Skeletal muscle satellite cell (primary cell): ENCODE measurements around the gene TCOF1.

Experiments used
- H3K27me3 ChIP-seq: 2 replicates; pipeline ENCODE4 v1.7.0; 2013; ENCODE audit warnings: low read length; ENCODE audit not compliant: control insufficient read depth, insufficient read depth
- H3K36me3 ChIP-seq: 2 replicates; pipeline ENCODE4 v1.7.0; 2013; ENCODE audit warnings: mild to moderate bottlenecking, control low read depth, low read length; ENCODE audit not compliant: insufficient read depth
- H3K4me1 ChIP-seq: 2 replicates; pipeline ENCODE4 v1.7.0; 2013; ENCODE audit warnings: low read length; ENCODE audit not compliant: control insufficient read depth, insufficient read depth
- H3K4me2 ChIP-seq: 2 replicates; pipeline ENCODE4 v1.7.0; 2013; ENCODE audit warnings: mild to moderate bottlenecking, low read length
- H3K4me3 ChIP-seq: 2 replicates; pipeline ENCODE4 v1.7.0; 2013; ENCODE audit warnings: low read length
- H3K9ac ChIP-seq: 2 replicates; pipeline ENCODE4 v1.7.0; 2013; ENCODE audit warnings: mild to moderate bottlenecking, low read depth, low read length, moderate library complexity
- H3K9me3 ChIP-seq: replicated peaks from 2 replicates; pipeline ENCODE4 v1.7.0; 2013; ENCODE audit warnings: mild to moderate bottlenecking, control low read depth, low read length

TCOF1 gene

DNA sequence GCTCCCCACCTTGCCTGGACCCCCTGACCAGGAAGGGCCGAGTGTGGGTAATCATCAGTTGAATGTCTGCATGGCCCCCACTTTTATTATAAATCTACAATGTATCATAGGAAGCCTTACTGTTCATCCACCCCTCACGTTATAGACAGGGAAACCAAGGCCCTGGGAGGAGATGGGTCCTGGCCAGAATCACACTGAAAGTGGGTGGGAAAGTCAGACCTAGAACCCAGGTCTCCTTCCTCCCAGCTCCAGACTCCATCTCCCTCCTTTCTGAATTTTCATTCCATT lies 38.1 kb downstream of the TCOF1 start:
- Histone ChIP-seq H3K36me3 (peaks cover 74% of the 10 kb centered on the region), H3K4me3 (no peak overlapping the region), H3K27me3 (no peaks in the 10 kb centered on the region), H3K4me2 (no peak overlapping the region), H3K9me3 (no peaks in the 10 kb centered on the region), H3K9ac (no peak overlapping the region), H3K4me1 (no peaks in the 10 kb centered on the region)

DNA sequence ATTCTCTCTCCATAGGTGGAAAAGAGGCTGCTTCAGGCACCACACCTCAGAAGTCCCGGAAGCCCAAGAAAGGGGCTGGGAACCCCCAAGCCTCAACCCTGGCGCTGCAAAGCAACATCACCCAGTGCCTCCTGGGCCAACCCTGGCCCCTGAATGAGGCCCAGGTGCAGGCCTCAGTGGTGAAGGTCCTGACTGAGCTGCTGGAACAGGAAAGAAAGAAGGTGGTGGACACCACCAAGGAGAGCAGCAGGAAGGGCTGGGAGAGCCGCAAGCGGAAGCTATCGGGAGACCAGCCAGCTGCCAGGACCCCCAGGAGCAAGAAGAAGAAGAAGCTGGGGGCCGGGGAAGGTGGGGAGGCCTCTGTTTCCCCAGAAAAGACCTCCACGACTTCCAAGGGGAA lies 38.8 kb downstream of the TCOF1 start:
- no peak overlapping the region for H3K4me2 ChIP-seq
- H3K9ac ChIP-seq: no peak overlapping the region
- no peak overlapping the region for H3K4me3 ChIP-seq
- no peaks in the 10 kb centered on the region for H3K9me3 ChIP-seq
- H3K36me3 ChIP-seq: peaks cover 74% of the 10 kb centered on the region
- H3K4me1 ChIP-seq: no peaks in the 10 kb centered on the region
- H3K27me3 ChIP-seq: no peaks in the 10 kb centered on the region

DNA sequence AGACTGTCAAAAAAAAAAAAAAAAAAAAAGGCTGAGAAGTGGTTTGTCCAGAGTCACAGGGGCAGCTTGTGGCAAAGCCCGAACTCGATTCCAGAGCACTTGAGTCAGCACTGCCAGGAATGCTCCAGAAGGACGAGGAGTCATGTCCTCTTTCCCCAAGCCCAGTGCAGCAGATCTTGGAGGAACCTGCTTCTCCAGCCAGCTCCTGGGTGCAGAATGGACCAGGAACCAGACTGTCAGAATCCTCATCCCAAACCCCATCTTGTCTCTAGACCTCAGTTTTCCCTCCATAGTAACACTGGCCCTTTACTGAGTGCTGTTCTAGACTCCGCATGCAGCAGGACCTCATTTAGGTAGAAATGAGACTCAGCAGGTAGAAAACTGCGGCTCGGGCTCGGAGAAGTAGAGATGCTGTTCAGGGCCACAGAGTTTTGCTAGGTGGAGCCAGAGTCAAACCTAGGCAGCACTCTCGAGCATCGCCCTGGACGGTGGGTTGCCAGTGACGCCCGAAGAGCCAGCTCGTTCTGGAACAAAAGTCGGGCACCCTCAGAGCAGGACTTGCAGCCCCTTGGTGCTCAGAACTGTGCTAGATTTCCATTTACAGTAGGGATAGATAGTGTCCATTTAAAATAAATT lies 39.8 kb downstream of the TCOF1 start:
- Histone ChIP-seq H3K27me3 (no peaks in the 10 kb centered on the region), H3K36me3 (peaks cover 66% of the 10 kb centered on the region), H3K4me1 (no peaks in the 10 kb centered on the region), H3K4me3 (no peak overlapping the region), H3K9ac (no peak overlapping the region), H3K4me2 (no peak overlapping the region), H3K9me3 (no peaks in the 10 kb centered on the region)

DNA sequence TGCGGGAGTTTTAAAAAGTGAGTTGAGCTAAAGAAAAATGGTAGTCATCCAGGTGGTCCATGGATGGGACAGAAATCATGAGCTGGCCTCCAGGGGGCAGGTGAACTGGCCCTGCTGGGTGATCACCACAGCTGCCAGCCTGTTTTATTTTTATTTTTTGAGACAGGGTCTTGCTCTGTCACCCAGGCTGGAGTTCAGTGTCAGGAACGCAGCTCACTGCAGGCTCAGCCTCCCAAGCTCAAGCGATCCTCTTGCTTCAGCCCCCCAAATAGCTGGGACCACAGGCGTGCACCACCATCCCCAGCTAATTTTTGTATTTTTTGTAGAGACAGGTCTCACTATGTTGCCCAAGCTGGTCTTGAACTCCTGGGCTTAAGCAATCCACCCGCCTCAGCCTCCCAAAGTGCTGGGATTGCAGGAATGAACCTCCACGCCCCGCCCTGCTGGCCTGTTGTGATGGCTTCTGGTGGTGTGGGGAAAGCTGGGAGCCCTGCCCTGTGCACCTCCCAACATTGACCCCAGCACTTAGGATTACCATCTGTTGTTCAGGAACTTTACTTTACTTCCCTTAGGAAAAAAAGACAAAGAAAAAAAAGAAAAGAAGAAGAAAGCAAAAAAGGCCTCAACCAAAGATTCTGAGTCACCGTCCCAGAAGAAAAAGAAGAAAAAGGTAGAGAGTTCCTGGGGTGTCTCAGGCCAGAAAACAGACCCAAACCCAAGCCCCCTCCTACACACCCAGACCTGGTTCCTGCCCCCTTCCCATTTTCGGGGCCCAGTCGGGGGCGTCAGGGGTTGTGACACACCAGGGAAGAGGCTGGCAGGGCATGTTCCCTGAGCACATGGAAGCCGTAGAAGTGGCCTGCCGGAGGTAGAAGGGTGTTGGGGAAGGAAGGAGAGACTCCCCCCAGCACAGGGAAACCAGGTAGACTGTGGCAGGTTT lies 40.6 kb downstream of the TCOF1 start:
- H3K36me3 ChIP-seq: peaks cover 58% of the 10 kb centered on the region
- H3K9ac ChIP-seq: no peak overlapping the region
- no peaks in the 10 kb centered on the region for H3K9me3 ChIP-seq
- H3K27me3 ChIP-seq: no peaks in the 10 kb centered on the region
- no peaks in the 10 kb centered on the region for H3K4me1 ChIP-seq
- H3K4me2 ChIP-seq: no peak overlapping the region
- no peak overlapping the region for H3K4me3 ChIP-seq

DNA sequence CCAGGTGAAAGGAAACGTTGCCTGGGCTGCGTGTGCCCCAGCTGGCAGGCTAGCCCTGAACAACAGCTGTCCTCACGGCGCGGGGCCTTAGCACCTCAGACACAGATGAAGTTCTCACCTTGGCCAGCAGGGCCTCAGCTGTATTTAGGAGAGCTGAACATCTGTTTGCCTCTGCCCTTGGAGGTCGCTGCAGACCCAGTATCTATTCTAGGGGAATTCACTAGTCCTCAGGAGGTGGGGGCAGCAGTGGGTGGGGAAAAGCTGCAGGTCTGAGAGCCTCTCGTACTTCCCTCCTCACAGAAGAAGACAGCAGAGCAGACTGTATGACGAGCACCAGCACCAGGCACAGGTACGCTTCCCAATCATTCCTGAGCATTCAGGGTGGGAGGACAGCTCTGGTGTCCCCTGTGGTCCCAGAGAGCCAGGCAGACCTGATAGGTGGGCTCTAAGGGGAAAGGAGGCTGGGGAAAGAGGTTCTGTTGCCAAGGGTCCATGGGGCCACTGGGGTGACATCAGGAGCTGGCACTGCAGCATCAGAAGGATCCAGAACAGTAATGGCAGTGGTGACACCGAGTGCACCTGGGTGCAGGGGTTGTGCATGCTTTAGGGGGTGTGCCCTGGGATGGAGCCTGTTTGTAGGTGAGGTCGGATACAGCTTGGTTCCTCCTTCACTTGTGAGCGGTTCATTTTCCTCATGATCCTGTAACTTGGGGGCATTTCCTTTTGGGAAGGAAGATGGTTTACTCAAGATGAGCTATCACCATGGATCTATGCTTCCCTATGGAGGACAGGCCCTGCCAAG lies 41.4 kb downstream of the TCOF1 start:
- Histone ChIP-seq H3K27me3 (no peaks in the 10 kb centered on the region), H3K36me3 (peaks cover 50% of the 10 kb centered on the region), H3K4me1 (no peaks in the 10 kb centered on the region), H3K9ac (no peak overlapping the region), H3K9me3 (no peaks in the 10 kb centered on the region), H3K4me2 (no peak overlapping the region), H3K4me3 (no peak overlapping the region)

DNA sequence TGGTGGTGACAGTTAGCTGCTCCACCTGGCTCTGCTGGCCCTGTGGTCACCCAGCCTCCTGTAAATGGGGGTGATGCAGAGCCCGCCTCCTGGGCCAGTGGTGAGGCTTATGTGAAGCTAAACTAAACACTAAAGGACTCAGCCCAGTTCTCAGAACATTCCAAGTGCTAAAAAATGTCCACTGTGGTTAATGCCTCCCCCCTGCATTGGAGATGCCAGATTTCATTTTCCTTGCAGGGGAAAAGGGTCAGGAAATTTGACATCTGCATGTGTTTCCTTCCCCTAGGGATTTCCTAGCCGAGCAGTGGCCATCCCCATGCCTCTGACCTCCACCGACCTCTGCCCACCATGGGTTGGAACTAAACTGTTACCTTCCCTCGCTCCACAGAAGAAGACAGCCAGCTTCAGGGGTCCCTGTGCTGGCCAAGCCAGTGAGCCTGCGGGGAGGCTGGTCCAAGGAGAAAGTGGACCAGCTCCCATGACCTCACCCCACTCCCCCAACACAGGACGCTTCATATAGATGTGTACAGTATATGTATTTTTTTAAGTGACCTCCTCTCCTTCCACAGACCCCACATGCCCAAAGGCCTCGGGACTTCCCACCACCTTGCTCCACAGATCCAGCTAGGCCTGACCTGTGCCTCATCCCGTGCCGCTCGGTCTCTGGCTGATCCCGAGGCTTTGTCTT lies 42.2 kb downstream of the TCOF1 start:
- Histone ChIP-seq H3K4me3 (no peak overlapping the region), H3K4me2 (no peak overlapping the region), H3K36me3 (peaks cover 44% of the 10 kb centered on the region), H3K9me3 (no peaks in the 10 kb centered on the region), H3K27me3 (no peaks in the 10 kb centered on the region), H3K4me1 (no peaks in the 10 kb centered on the region), H3K9ac (no peak overlapping the region)

DNA sequence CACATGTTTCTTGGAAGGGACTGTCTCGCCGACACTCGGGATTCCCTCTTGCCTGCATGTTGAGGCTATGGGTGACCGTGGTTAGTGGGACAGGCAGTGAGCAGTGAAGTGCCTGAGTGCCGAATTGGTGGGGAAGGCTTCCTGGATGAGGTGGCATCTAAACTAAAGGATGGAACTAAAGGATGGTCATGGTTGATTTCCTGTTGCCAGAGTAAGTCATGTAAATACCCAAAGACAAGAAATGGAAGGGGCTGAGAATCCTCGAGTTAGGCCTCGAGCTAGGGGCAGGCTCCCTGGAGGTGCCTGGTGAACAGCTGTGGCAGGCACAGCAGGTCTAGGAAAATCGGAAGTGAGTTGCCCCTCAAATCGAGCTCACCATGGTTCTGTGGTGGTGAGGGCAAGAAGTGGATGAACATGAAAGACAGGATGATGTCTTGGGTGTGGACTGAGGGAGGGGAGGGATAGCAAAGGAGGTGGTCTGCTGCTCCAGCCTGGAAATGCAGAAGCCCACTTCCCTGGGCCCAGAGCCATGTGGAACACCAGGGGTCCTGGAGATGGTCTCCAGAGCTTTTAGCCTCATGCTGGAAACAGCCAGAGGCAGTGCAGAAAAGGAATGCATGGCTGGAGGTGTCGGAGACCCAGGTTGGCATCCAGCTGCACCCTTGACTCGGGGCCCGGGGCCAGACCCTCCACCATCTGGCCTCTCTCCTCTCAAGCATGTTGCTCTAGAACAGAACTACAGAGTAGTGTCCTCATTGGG lies 43.0 kb downstream of the TCOF1 start:
- H3K4me2 ChIP-seq: no peak overlapping the region
- no peaks in the 10 kb centered on the region for H3K9me3 ChIP-seq
- no peaks in the 10 kb centered on the region for H3K4me1 ChIP-seq
- no peaks in the 10 kb centered on the region for H3K27me3 ChIP-seq
- H3K9ac ChIP-seq: no peak overlapping the region
- H3K4me3 ChIP-seq: no peak overlapping the region
- peaks cover 36% of the 10 kb centered on the region for H3K36me3 ChIP-seq

DNA sequence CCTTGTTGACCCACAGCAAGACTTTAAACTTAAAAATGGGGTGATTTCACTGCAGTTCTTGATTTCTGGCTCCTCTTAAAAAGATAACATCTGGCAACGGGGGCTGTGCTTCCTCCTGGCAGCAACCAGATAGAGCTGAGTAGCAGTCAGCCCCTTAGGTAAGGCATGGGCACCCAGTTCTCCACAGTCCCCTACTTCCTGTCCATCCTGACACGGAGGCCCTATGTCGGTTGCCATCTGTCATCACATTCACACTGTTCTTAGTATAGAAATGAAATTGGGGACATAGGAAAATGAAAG lies 43.5 kb downstream of the TCOF1 start:
- Histone ChIP-seq H3K4me2 (no peak overlapping the region), H3K4me1 (no peaks in the 10 kb centered on the region), H3K27me3 (no peaks in the 10 kb centered on the region), H3K9me3 (no peaks in the 10 kb centered on the region), H3K36me3 (peaks cover 33% of the 10 kb centered on the region), H3K9ac (no peak overlapping the region), H3K4me3 (no peak overlapping the region)

DNA sequence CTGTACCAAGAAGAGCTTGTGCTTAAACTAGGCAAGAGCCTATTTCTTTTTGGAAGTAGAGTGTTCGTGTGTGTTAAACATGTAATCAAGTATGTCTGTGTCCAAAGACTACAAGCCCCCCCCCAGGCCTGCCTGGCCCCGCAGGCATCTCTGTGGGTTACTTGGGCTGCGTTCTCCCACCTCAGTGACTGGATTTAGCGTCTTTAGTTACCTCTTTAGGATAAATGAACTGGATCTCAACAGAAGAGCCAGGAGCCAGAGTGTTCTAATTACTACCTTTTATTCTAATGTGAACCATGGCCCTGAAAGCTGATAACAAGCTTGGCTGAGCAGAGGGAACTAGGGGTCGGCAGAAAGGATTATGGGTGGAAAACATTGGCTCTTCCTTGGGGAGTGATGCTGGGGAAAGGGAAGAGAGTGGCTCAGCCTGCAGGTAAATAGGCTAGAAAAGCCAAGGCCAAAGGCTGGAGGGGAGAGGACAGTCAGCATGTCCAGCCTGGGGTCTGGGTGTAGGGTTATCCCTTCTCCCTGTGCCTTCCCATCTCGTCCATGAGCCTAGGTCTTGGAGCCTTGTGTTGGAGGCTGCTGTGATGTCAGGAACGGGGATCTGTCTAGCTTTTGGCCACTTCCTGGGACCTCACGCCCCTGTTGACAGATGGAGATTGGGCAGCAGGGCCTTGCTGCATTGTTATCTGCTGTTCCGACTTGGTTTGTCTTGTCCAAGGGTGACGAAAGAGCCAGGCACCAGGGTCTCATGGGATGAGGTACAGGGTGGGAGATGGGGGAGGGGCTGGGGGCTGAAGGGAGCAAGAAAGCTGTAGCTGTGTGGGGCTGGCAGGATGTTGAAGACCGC lies 44.1 kb downstream of the TCOF1 start:
- Histone ChIP-seq H3K27me3 (no peaks in the 10 kb centered on the region), H3K36me3 (peaks cover 27% of the 10 kb centered on the region), H3K4me3 (no peak overlapping the region), H3K9ac (no peak overlapping the region), H3K9me3 (no peaks in the 10 kb centered on the region), H3K4me2 (no peak overlapping the region), H3K4me1 (no peaks in the 10 kb centered on the region)

DNA sequence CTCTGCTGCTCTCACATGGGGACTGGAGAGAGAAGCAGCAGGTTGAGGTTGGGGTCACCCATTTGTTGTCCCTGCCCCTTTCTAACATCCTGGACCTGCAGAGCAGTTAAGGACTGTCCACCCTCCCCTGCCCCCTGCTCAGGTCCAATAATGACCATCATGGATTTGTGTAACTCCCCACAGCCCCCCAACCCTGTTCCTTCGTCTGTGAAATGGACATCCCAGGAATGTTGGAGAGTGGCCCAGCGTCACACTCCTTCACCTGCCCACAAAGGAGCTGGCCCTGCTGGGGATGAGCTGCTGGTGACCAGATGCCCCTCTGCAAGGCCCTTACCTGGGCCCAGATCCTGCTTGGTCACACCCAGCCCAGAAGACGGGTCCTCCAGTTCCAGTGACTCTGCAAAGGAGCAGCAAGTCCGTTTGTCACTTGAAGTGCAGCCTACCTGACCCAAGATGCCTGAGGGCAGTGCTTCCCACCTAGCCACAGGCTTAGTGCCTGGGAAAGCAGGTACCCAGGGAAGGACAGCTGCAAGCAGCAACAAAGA lies 44.8 kb downstream of the TCOF1 start:
- Histone ChIP-seq H3K4me2 (no peak overlapping the region), H3K4me3 (no peak overlapping the region), H3K36me3 (peaks cover 22% of the 10 kb centered on the region), H3K9me3 (no peaks in the 10 kb centered on the region), H3K4me1 (no peaks in the 10 kb centered on the region), H3K27me3 (no peaks in the 10 kb centered on the region), H3K9ac (no peak overlapping the region)
